ENCODE measurements around the gene SLIT1. TPM values are rescaled to one million over a fixed set of nuclear protein-coding genes. Genes with fewer than 3 reads are reported as not detected.

Gene SLIT1
- total RNA-seq, 1 experiment from 2014 or later = not detected

GRCh38 chr10:97065128-97065527 is 120.6 kb downstream of the SLIT1 start:
- peak; percentile 55 for DNase-seq (ENCODE audit: low read depth)

GRCh38 chr10:97063983-97064837 is 121.5 kb downstream of the SLIT1 start:
- no peak for DNase-seq (ENCODE audit: low read depth)

- DNase-seq (ENCODE audit: low read depth) = no peak
These were observed 122.3 kb downstream of the SLIT1 start for GRCh38 chr10:97063271-97063982.

GRCh38 chr10:97062456-97062855 is 123.3 kb downstream of the SLIT1 start:
- DNase-seq (ENCODE audit: low read depth) = no peak

GRCh38 chr10:97062046-97062445 is 123.7 kb downstream of the SLIT1 start:
- no peak for DNase-seq (ENCODE audit: low read depth)

- no peak for DNase-seq (ENCODE audit: low read depth)
These were observed 124.3 kb downstream of the SLIT1 start for GRCh38 chr10:97061423-97061822.

GRCh38 chr10:97060441-97061084 is 125.2 kb downstream of the SLIT1 start:
- no peak for DNase-seq (ENCODE audit: low read depth)

- no peak for DNase-seq (ENCODE audit: low read depth)
These were observed 125.9 kb downstream of the SLIT1 start for GRCh38 chr10:97059872-97060205.

- no peak for DNase-seq (ENCODE audit: low read depth)
These were observed 126.5 kb downstream of the SLIT1 start for GRCh38 chr10:97059006-97059871.

- DNase-seq (ENCODE audit: low read depth) = no peak
These were observed 127.2 kb downstream of the SLIT1 start for GRCh38 chr10:97058521-97058920.

GRCh38 chr10:97057491-97058235 is 128.1 kb downstream of the SLIT1 start:
- DNase-seq (ENCODE audit: low read depth) = no peak

- no peak for DNase-seq (ENCODE audit: low read depth)
These were observed 129.6 kb downstream of the SLIT1 start for GRCh38 chr10:97056003-97056630.

GRCh38 chr10:97053276-97053675 is 132.5 kb downstream of the SLIT1 start:
- DNase-seq (ENCODE audit: low read depth) = no peak

GRCh38 chr10:97050956-97051496 is 134.7 kb downstream of the SLIT1 start:
- DNase-seq (ENCODE audit: low read depth) = no peak

- no peak for DNase-seq (ENCODE audit: low read depth)
These were observed 135.5 kb downstream of the SLIT1 start for GRCh38 chr10:97050205-97050745.

GRCh38 chr10:97049670-97050069 is 136.1 kb downstream of the SLIT1 start:
- no peak for DNase-seq (ENCODE audit: low read depth)

- no peak for DNase-seq (ENCODE audit: low read depth)
These were observed 136.9 kb downstream of the SLIT1 start for GRCh38 chr10:97048649-97049427.

GRCh38 chr10:97047788-97048187 is 138.0 kb downstream of the SLIT1 start:
- DNase-seq (ENCODE audit: low read depth) = no peak

GRCh38 chr10:97047083-97047736 is 138.5 kb downstream of the SLIT1 start:
- DNase-seq (ENCODE audit: low read depth) = no peak
